Mucosa of descending colon (tissue), 3 donors: ENCODE data around the gene CMTM8. TPM values are rescaled to one million over a fixed set of nuclear protein-coding genes. Genes with fewer than 3 reads are reported as not detected.
"Not testable (repeated sequence)": the region's sequence is repeated elsewhere in the genome, so short reads cannot be mapped to it uniquely, and the experiment has no call there.

Source experiments
- ATAC-seq: fragments of 200-7000 bp; cut with Tn5 transposase; one replicate; pipeline ENCODE4 v1.9.1; 2020; ENCODE audit warnings: mild to moderate bottlenecking, moderate library complexity
- DNase-seq, 3 donors: peaks; one replicate each; pipeline ENCODE4 v3.0.0-alpha.2; 2020
- H3K36me3 ChIP-seq: fragments of 200-600 bp; one replicate; pipeline ENCODE4 v1.8.0; 2021; ENCODE audit warnings: low read depth, mild to moderate bottlenecking
- H3K4me1 ChIP-seq: fragments of 200-600 bp; one replicate; pipeline ENCODE4 v1.8.0; 2021; ENCODE audit warnings: low read depth, mild to moderate bottlenecking
- H3K4me3 ChIP-seq: fragments of 200-600 bp; one replicate; pipeline ENCODE4 v1.8.0; 2021; ENCODE audit warnings: mild to moderate bottlenecking
- H3K9me3 ChIP-seq: fragments of 200-600 bp; one replicate; pipeline ENCODE4 v1.8.0; 2021; ENCODE audit warnings: mild to moderate bottlenecking
- CTCF ChIP-seq: fragments of 200-600 bp; IDR thresholded peaks from one replicate; pipeline ENCODE4 v1.8.0; 2022; ENCODE audit warnings: antibody characterized with exemption, mild to moderate bottlenecking
- intact Hi-C, 2 donors: fragments of 100-400 bp; cut with DNase I in 1 of 2; cut with micrococcal nuclease in 1 of 2; formaldehyde crosslinking; loops; one replicate each; pipeline versions ENCODE4 v1.11.0 to v1.11.1; 2022; cut with DNase I, micrococcal nuclease
- total RNA-seq, 3 donors: library from RNA; stranded (reverse); fragmentation: NEBNext Ultra II Directional in 2 of 3; extraction: Animal tissue kit (Norgen Biotek cat#: 25700) in 2 of 3; gene quantifications; one replicate each; pipeline versions ENCODE4 v1.2.1 to v1.2.4, GENCODE V29; 2021 to 2023
- donor health status: DM: no; HTN: no; CAD: no; lungs with moderate emphysema.
- donor health status: DM: no; HTN: no; CAD: no.
- donor health status: DM: no; HTN: yes; CAD: no.

The CMTM8 gene
- total RNA-seq, 3 donors from 2014 or later = 3.5 to 10.5 (median 8.4) TPM

DNA sequence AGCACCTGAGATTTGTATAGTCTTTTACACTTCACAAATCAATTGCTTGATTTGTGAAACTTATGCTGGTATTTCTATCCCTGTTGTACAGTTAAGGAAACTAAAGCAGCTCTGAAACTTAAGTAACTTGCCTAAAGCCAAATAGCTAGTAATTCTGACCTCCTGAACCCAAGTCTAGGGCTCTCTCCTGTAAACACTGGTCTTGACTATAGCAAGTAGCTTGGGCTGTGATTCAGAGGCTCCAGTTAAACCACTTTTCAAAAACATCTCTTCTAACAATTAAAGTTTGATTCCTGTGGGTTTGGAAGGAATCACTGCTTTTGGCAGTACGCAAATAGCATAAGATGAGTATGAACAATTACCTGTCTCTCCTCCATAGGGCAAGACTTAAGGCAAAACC, 18.5 kb upstream of the CMTM8 start:
- no peak for DNase-seq
- peaks cover 4% of the 10 kb centered on the region for H3K4me1 ChIP-seq
- ATAC-seq = no peak
- H3K9me3 ChIP-seq = no peaks in the 10 kb centered on the region
- H3K4me3 ChIP-seq = no peak overlapping the region
- no peaks in the 10 kb centered on the region for H3K36me3 ChIP-seq
- TF ChIP-seq CTCF = no peak
- intact Hi-C loops = no loop called here

DNA sequence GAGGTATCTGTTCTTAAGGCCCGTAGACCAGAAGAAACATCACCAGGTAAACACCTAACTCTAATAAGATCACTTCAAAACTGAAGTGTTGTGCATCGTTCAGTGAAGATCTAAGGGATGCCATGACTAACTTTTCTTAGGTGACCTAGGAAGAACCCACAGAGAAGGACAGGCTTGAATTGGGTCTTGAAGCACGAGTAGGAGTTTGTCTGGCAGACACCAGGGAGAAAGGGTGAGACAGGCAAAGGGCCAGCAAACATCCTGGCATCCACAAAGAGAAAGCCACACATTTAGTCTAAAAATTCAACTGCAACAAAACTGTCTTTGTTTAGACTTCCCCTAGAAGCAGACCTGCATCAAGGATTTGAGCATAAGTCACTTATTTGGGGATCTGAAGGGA, 15.5 kb upstream of the CMTM8 start:
- Histone ChIP-seq H3K9me3 (no peaks in the 10 kb centered on the region), H3K4me3 (no peak overlapping the region), H3K4me1 (no peaks in the 10 kb centered on the region), H3K36me3 (no peaks in the 10 kb centered on the region)
- DNase-seq = no peak
- no peak for TF ChIP-seq CTCF
- ATAC-seq = no peak
- intact Hi-C loops = no loop called here

GRCh38 chr3:32224016-32224516, 14.4 kb upstream of the CMTM8 start:
- Histone ChIP-seq H3K4me1 (no peaks in the 10 kb centered on the region), H3K36me3 (no peaks in the 10 kb centered on the region), H3K9me3 (no peaks in the 10 kb centered on the region), H3K4me3 (no peak overlapping the region)
- intact Hi-C loops = no loop called here
- ATAC-seq = no peak
- no peak for TF ChIP-seq CTCF
- DNase-seq = no peak

DNA sequence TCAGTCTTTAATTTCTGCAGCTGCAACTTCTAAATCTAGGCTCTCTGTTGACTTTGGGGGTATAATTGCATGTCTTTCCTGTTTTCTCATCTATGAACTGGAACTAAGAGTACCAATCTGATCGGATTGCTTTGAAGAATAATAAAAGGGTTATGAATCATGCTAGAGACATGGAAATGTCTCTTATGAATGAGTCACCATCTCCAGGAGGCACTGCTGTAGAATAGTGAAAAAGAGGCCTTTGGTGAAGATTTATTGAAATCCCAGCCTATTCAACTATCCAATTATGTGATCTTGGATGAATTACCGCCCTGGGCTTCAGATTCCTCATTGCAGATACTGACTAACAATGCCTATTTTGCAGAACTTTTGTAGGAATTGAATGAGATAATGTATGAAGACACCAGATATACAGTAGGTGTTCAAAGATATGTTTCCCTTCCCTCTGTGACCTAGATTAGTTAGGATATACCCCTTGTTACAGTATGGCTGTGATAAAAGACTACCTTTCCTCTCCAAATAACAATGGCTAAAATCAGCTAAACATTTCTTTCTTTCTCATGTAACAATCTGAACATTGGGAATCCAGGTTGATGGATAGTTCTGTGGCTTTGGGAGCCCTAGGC, 11.5 kb upstream of the CMTM8 start:
- no peak for TF ChIP-seq CTCF
- Histone ChIP-seq H3K4me3 (no peak overlapping the region), H3K9me3 (no peaks in the 10 kb centered on the region), H3K36me3 (no peaks in the 10 kb centered on the region), H3K4me1 (no peaks in the 10 kb centered on the region)
- DNase-seq (no peak), ATAC-seq (no peak)
- intact Hi-C loops = no loop called here

DNA sequence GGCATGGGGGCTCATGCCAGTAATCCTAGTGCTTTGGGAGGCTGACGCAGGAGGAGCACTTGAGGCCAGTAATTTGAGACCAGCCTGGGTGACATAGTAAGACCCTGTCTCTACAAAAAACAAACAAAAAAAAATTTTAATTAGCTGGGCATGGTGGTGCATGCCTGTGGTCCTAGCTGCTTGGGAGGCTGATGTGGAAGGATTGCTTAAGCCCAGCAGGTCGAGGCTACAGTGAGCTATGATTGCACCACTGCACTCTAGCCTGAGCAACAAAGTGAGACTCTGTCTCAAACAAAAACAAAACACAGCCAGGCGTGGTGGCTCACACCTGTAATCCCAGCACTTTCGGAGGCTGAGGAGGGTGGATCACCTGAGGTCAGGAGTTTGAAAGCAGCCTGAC, 9.7 kb upstream of the CMTM8 start:
- ATAC-seq, H3K36me3 ChIP-seq, H3K4me1 ChIP-seq, H3K4me3 ChIP-seq, DNase-seq, intact Hi-C loops, H3K9me3 ChIP-seq: not testable (repeated sequence)

DNA sequence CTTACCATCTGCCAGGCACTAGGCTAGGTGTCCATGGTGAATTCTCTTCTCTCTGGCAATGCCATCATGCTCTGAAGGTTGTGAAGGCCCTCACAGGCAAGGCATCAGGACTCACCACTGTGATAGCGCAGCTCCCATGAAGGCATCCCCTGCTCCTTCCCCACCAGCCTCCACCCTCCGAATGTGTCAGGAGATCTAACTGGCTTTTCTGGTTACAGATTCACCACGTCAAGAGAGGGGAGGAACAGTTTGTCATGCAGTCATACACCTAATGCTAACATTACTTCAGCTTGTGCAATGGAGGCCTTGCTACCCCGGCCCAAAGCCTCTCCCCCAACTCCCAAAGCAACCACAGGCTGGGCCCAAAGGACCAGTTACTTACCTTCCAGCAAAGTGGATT, 8.9 kb upstream of the CMTM8 start:
- Histone ChIP-seq H3K4me3 (no peak overlapping the region), H3K9me3 (no peaks in the 10 kb centered on the region), H3K4me1 (no peaks in the 10 kb centered on the region), H3K36me3 (no peaks in the 10 kb centered on the region)
- TF ChIP-seq CTCF = no peak
- intact Hi-C loops = no loop called here
- DNase-seq (no peak), ATAC-seq (no peak)
